Fibroblast of villous mesenchyme (primary cell): ENCODE results near the gene SYS1. TPM values are rescaled to one million over a fixed set of nuclear protein-coding genes. Genes with fewer than 3 reads are reported as not detected.

Experiments
- DNase-seq: peaks from one replicate; pipeline ENCODE4 v3.0.0-alpha.2; 2010; ENCODE audit warnings: low read depth
- H3K4me3 ChIP-seq: 2 replicates; pipeline ENCODE4 v1.5.1; 2011; ENCODE audit warnings: low read depth, mild to moderate bottlenecking, low read length
- total RNA-seq: library from RNA; depleted of rRNA; stranded (reverse); fragments of >200 nt; gene quantifications from 2 replicates; pipeline ENCODE4 v1.2.3, GENCODE V29; 2012
- TF ChIP-seq, protein P1 (sequence below): IDR thresholded peaks from 2 replicates; pipeline ENCODE4 v1.5.1; 2012; ENCODE audit warnings: low read depth, mild to moderate bottlenecking, low read length; ENCODE audit not compliant: insufficient read depth

SYS1 gene
- total RNA-seq, 1 donor: 25.9 TPM

DNA sequence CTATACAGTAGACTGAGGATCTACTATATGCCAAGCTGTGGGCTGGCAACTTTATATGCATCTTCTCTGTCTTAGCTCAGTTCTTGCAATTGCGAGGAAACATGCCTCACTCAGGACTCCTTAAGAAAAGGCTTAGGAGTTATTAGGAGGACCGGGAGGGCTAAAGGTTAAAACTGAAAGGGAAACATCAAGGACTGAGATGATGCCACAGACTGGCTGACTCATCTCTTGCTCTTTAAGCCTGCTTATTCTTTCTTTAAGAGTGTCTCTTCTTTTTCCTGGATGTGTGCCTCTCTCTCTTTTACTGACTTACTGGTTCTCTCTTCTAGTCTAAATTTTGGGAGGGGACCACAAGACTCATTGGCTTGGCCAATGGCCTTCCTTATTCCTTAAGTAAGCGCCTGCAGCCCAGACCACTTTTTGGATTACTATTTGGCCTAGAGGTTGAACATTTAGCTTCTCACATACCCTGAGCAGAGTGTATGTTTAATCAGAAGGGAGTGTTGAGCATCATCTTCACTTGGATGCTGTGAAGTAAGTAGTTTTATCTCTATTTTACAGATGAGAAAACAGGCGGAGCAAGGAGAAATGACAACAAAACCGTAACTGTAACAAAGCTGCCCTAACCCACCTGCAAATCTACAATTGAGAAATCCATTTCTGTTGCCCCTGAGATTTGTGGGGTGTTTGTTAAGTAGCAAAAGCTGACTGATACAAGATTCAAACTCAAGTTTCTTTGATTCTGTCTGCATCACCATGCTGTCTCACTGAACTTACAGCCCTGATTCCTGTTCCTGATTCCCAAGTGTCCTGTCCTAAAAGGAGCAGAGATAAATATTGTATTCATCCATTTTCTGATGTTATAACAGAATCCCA, 7.5 kb upstream of the SYS1 start:
- peak; percentile 96 for DNase-seq
- TF ChIP-seq, protein P1, sequence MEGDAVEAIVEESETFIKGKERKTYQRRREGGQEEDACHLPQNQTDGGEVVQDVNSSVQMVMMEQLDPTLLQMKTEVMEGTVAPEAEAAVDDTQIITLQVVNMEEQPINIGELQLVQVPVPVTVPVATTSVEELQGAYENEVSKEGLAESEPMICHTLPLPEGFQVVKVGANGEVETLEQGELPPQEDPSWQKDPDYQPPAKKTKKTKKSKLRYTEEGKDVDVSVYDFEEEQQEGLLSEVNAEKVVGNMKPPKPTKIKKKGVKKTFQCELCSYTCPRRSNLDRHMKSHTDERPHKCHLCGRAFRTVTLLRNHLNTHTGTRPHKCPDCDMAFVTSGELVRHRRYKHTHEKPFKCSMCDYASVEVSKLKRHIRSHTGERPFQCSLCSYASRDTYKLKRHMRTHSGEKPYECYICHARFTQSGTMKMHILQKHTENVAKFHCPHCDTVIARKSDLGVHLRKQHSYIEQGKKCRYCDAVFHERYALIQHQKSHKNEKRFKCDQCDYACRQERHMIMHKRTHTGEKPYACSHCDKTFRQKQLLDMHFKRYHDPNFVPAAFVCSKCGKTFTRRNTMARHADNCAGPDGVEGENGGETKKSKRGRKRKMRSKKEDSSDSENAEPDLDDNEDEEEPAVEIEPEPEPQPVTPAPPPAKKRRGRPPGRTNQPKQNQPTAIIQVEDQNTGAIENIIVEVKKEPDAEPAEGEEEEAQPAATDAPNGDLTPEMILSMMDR: no peak
- H3K4me3 ChIP-seq: no peak overlapping the region

DNA sequence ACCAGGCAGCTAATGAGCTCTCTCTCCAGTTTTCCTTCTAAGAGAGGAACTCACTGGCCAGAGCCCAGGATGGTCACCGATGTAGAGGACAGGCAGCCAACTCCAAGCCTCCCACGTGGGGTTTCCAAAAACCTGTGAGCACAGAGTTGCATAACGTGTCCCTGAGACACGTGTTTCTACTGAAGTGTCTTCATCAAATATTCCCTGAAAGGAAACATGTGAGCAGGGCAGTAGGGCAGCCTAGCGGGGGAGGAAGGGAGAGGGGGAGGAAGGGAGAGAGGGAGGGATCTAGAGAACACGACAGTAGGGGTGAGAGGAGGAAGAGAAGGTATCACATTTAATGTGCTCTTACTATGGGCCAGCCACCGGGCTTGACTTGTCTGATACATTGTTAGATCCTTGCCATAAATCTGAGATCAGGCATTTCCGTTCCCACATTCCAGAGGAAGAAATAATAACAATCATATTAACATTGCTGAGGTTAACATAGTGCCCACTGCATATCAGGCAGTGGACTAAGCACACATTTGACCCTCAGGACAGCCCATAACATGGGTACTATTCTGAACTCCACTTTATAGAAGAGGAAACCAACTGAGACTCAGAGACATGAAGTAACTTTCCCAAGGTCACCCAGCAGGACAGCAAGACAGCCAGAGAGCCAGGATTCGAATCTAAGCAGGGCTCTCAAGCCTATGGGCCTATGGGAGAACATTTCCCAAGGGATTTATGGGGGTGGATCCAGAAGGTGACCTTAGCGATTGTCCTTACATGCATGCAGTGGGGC, 4.5 kb upstream of the SYS1 start:
- H3K4me3 ChIP-seq: no peak overlapping the region
- DNase-seq: peak; percentile 94
- TF ChIP-seq, protein P1: no peak

DNA sequence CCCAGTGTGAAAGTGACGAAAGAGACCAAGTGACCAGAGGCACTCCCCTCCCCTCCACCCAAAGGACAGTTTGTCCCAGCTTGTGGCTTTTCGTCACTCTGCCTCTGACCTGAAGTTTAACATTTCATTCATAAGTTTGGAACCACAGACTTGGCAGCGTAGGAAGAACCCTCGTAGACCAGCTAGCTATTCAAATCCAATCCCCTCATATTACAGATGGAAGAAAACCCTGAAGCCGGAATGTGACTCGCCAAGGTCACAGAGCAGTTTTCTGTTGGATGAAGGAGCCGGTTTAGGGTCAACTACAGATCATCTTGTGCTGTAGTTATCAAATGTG, 3.9 kb upstream of the SYS1 start:
- TF ChIP-seq, protein P1: no peak
- DNase-seq: peak; percentile 90
- H3K4me3 ChIP-seq: no peak overlapping the region

DNA sequence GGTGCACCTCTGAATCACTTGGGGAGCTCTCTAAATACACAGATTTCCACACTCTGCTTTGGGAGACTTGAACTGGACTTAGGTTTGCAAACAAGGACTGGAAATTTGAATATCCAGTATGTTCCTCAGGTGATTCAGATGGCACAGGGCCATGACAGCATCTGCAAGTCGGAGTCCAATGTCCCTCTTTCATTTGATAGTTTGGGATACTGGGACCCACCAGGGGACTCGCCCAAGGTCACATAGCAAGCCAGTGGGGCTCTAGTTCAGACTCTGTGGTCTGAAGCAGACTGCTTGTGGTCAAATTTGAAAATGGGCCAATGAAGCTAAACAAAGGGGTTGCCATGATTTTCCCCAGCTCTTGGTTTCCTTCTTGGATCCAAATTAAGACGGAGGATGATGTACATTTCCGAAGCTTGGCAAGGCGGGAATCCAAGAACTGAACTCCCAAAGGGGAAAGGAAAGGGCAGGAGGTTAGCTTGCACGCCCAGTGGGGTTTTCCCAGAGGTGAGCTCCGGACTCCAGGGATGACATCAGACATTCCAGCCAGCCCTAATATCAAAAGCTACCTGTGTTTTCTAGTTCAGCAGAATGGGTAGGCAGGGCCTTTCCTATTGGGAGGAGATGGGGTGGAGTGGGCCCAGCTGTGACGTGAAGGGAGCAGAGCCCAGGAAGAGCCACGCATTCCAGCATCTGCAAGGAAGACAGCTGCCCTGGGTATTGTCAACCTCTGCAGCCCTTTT, 3.4 kb upstream of the SYS1 start:
- peak; percentile 95 for DNase-seq
- TF ChIP-seq, protein P1: no peak
- no peak overlapping the region for H3K4me3 ChIP-seq

DNA sequence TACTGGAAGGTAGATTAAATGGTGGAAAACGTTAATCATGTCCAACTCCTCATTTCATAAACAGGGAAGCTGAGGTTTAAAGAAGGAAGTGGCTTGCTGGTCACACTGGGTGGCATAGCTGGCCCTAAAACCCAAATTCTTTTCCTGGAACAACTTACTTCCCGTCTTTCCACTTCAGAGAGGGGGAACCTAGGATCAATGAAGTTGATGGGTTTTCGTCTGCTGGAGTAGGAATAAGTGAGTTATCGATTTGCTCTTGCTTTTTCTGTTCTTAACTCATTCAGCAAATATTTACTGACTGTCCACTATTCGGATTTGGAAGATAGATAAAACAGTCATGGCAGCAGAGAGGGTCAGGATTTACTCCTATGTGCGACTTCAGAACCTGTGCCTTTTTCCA, 1.2 kb upstream of the SYS1 start:
- TF ChIP-seq, protein P1: no peak
- no peak overlapping the region for H3K4me3 ChIP-seq
- DNase-seq: no peak

DNA sequence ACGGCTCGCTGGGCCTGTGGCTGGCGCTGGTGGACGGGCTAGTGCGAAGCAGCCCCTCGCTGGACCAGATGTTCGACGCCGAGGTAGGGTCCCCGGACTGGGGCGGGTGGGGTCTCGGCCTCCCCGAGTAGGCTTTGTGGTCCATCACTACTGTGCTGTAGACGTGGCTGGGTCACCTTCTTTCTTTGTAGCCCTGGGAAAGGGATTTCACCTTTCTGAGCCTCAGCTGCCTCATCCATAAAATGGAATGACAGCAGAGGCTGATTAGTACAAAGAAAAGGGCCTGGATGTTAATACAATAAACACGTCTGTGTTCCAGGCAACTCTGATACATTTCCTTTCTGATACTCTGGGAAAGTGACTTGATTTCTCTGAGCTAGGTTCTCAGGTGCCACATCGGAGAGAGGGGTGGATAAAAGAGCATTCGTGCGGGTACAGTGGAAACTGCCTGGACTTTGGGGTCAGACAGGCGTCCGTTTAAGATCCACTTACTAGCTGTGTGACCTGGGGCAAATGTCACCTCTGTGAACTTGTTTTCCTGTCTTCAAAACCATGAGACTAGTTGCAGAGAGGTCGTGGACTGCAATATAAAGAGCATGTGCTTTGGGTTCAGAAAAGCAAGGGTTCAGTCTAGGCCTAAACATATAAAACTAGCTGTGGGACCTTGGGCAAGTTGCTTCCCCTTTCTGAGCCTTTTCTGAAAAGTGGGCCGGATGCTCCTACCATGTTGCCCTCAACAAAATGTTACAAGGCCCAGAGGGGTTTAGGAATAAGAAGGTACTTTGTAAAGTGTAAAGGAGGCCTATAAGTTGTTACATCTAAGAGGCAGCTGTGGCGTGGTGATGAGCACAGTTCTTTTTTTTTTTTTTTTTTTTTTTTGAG, 896 bp downstream of the SYS1 start:
- H3K4me3 ChIP-seq: peak overlapping the region; percentile 79
- TF ChIP-seq, protein P1: no peak
- DNase-seq: no peak
